Effector memory CD4-positive, alpha-beta T cell (primary cell): Measurements from ENCODE around the gene MYLIP.

Source experiments
- DNase-seq, 3 donors: peaks; one replicate each; pipeline ENCODE4 v3.0.0-alpha.2; 2020
- H3K27ac ChIP-seq: 2 replicates; pipeline ENCODE4 v1.7.0; 2013; ENCODE audit warnings: mild to moderate bottlenecking, low read length, moderate library complexity; ENCODE audit not compliant: insufficient read depth, poor library complexity, severe bottlenecking
- H3K27me3 ChIP-seq: replicated peaks from 2 replicates; pipeline ENCODE4 v1.7.0; 2013; ENCODE audit warnings: mild to moderate bottlenecking, low read length; ENCODE audit not compliant: insufficient read depth, control insufficient read depth, poor library complexity, severe bottlenecking
- H3K36me3 ChIP-seq: 2 replicates; pipeline ENCODE4 v1.7.0; 2013; ENCODE audit warnings: mild to moderate bottlenecking, low read length, moderate library complexity; ENCODE audit not compliant: control insufficient read depth, insufficient read depth
- H3K4me1 ChIP-seq: 2 replicates; pipeline ENCODE4 v1.7.0; 2013; ENCODE audit warnings: low read length, mild to moderate bottlenecking; ENCODE audit not compliant: control insufficient read depth, insufficient read depth, poor library complexity, severe bottlenecking
- H3K4me3 ChIP-seq: 2 replicates; pipeline ENCODE4 v1.7.0; 2013; ENCODE audit warnings: low read length, low read depth, mild to moderate bottlenecking; ENCODE audit not compliant: insufficient read depth, poor library complexity, severe bottlenecking
- H3K9me3 ChIP-seq: 2 replicates; pipeline ENCODE4 v1.7.0; 2013; ENCODE audit warnings: mild to moderate bottlenecking, low read length, moderate library complexity; ENCODE audit not compliant: control insufficient read depth

MYLIP gene

DNA sequence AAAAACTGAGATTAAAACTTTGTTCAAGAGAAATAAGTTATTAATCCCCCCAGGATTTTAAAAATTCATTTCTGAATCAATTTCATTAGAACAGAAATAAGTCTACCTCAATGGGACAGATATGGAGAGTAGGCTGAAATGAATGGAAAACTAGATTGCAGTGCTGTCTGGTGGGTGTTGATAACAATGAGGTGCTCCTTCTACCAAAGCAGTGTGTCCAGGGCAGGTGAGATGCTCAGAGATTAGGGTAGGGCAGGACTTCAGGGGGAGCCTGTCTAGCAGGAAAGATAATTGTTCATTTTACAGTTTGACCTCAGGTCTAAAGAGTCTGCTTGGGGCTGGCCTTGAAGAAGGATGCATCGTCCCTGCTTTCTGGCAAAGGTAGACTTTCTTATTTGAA lies 38.0 kb upstream of the MYLIP start:
- no peaks in the 10 kb centered on the region for H3K36me3 ChIP-seq
- no peaks in the 10 kb centered on the region for H3K4me1 ChIP-seq
- no peak overlapping the region for H3K4me3 ChIP-seq
- no peaks in the 10 kb centered on the region for H3K27me3 ChIP-seq
- no peaks in the 10 kb centered on the region for H3K9me3 ChIP-seq
- no peak for DNase-seq
- no peak overlapping the region for H3K27ac ChIP-seq

DNA sequence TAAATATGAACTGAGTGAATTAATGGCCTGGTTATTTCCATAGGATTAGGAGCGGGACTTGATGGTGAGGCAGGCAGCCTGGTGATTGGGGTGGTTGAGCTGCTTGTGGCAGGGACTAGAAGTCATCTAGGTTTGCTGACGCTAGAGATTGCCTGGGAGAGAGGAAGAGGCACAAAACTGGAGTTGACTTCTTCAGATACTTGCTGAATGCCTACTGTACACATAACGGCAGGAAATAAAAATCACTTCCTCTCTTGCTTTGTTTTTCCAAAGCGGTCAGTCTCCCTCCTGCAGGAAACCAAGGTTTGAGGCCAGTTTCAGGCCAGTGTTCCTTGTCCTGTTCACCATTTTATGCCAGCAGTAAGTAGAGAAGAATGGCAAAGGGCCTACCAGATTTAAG lies 36.7 kb upstream of the MYLIP start:
- H3K9me3 ChIP-seq = no peaks in the 10 kb centered on the region
- no peak for DNase-seq
- H3K4me1 ChIP-seq = no peaks in the 10 kb centered on the region
- H3K27ac ChIP-seq = no peak overlapping the region
- no peaks in the 10 kb centered on the region for H3K36me3 ChIP-seq
- H3K4me3 ChIP-seq = no peak overlapping the region
- H3K27me3 ChIP-seq = no peaks in the 10 kb centered on the region

DNA sequence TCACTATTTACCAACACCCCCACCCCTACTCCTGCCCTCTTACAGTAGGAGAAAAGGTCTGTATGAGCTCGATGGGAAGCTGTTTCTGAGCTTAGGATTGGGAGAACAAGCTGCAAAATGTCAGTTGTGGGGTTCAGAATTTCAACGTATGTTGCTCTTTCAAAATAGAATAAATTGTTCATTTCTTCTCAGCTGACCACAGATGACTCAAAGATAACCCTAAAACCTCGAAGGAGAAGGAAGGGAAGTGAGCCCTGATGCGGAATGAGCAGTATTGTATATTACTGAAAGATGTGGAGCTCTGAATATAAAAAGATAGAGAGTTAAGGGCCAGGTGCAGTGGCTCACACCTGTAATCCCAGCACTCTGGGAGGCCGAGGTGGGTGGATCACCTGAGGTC lies 35.9 kb upstream of the MYLIP start:
- H3K4me1 ChIP-seq = no peaks in the 10 kb centered on the region
- H3K27me3 ChIP-seq = no peaks in the 10 kb centered on the region
- no peaks in the 10 kb centered on the region for H3K9me3 ChIP-seq
- H3K27ac ChIP-seq = no peak overlapping the region
- DNase-seq = no peak
- H3K4me3 ChIP-seq = no peak overlapping the region
- no peaks in the 10 kb centered on the region for H3K36me3 ChIP-seq

DNA sequence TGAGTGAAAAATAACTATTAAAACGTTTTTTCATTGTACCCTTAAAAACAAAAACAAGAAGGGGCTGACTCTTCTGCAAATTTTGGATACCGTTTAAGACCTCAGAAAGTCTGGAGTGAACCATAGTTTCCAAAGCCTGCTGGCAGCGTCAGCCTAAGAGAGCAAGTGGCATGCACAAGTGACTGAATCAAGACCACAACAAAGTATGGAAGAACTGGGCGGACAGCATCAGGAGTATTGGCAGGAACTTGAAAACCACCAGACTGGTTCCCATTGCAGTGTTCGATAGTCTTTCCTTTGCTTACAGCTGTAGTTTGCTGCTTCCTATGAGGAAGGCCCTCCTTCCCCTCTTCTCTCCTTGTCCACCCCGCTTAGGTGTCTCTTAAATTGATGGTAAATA lies 33.7 kb upstream of the MYLIP start:
- Histone ChIP-seq H3K9me3 (no peaks in the 10 kb centered on the region), H3K27me3 (no peaks in the 10 kb centered on the region), H3K4me1 (no peaks in the 10 kb centered on the region), H3K27ac (no peak overlapping the region), H3K36me3 (no peaks in the 10 kb centered on the region), H3K4me3 (no peak overlapping the region)
- no peak for DNase-seq

DNA sequence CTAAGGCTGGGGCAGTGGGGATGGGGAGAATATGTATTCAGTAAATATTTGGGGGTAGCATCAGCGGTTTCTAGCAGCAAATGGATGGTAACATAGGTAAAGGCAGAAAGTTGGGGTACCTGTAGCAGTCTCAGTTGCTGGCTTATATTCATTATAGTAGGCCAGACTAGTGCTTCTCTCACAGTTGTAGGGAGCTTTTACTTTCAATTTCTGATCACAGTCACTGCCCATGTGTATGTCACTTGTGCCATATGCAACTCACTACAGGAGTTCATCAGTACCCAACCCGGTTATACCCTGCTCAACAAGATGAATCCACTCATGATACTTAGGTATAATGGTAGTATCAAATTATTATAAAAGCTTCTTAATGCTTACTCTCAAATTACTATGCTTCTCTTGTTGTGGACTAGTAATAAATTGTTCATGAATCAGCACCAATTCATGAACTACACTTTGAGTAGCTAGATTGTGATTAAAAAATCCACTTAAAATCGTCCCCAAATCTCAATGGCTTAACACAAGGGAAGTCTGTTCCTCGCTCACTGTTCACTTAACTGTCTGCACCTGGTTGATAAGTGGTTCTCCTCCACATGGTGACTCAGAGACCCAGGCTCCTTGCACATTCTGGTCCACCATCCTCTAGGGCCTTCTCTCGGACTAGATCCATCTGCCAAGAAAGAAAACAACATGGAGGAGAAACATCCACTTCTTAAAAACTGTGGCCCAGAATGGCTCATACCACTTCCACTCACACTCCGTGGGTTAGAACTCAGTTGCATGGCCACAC lies 31.3 kb upstream of the MYLIP start:
- Histone ChIP-seq H3K27me3 (no peaks in the 10 kb centered on the region), H3K9me3 (no peaks in the 10 kb centered on the region), H3K36me3 (no peaks in the 10 kb centered on the region), H3K27ac (no peak overlapping the region), H3K4me1 (no peaks in the 10 kb centered on the region), H3K4me3 (no peak overlapping the region)
- no peak for DNase-seq

DNA sequence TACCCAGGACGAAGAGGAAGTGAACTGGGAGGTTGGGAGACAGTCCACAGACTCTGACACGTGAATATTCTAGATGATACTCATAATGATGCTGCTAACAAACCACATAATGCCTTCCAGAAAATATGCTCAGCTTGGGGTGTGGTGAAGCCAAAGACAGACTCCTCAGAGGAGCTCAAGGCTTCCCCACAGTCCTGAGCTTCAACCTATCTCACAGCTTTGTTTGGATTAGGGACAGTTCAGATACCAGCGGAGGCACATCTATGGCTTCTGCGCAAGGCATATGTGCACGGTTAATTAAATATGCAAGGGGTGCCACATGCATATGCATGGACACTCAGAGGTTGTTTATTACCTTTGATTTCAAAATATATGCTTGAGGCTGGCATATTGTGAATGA lies 30.7 kb upstream of the MYLIP start:
- H3K4me3 ChIP-seq = no peak overlapping the region
- no peaks in the 10 kb centered on the region for H3K4me1 ChIP-seq
- H3K27ac ChIP-seq = no peak overlapping the region
- DNase-seq = no peak
- no peaks in the 10 kb centered on the region for H3K36me3 ChIP-seq
- H3K27me3 ChIP-seq = no peaks in the 10 kb centered on the region
- no peaks in the 10 kb centered on the region for H3K9me3 ChIP-seq

DNA sequence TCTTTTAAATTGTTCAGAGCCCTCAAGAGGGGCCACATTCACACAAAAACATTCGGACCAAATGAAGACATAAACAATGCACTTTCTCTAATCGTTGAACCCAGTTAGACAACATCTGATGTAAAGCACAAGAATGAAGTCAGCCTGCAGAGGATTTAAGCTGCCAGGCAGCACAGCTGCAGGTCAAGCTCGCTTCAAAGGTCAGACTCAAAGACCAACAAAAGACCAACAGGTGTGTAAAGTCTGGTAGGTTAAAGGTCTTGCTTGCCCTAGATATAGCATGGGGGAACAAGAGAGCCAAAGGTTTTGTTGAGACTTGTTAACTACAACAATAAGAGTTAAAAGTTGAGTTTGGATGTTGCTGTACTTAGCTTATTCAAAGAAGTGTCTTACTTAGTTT lies 26.7 kb upstream of the MYLIP start:
- no peaks in the 10 kb centered on the region for H3K4me1 ChIP-seq
- DNase-seq = no peak
- no peaks in the 10 kb centered on the region for H3K27me3 ChIP-seq
- no peaks in the 10 kb centered on the region for H3K9me3 ChIP-seq
- no peak overlapping the region for H3K27ac ChIP-seq
- H3K4me3 ChIP-seq = no peak overlapping the region
- H3K36me3 ChIP-seq = no peaks in the 10 kb centered on the region

DNA sequence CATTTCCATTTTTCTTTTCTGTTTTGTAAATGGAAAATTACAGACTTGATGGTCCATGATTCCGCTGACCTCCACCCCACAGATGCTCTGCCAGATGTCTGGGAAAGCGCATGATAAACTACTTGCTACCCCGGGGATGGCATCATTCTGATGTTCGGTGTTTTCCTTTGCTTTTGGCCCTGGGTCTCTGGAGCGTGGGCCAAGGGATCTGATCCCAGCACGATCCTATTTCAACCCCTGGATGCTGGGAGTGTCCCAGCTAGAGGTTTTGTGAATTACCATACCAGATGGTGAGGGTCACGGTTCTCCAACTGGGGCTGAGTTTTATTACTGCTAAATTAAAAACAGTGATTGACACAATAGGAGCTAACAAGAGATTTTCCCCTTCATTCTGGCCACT lies 25.2 kb upstream of the MYLIP start:
- DNase-seq = no peak
- no peaks in the 10 kb centered on the region for H3K9me3 ChIP-seq

DNA sequence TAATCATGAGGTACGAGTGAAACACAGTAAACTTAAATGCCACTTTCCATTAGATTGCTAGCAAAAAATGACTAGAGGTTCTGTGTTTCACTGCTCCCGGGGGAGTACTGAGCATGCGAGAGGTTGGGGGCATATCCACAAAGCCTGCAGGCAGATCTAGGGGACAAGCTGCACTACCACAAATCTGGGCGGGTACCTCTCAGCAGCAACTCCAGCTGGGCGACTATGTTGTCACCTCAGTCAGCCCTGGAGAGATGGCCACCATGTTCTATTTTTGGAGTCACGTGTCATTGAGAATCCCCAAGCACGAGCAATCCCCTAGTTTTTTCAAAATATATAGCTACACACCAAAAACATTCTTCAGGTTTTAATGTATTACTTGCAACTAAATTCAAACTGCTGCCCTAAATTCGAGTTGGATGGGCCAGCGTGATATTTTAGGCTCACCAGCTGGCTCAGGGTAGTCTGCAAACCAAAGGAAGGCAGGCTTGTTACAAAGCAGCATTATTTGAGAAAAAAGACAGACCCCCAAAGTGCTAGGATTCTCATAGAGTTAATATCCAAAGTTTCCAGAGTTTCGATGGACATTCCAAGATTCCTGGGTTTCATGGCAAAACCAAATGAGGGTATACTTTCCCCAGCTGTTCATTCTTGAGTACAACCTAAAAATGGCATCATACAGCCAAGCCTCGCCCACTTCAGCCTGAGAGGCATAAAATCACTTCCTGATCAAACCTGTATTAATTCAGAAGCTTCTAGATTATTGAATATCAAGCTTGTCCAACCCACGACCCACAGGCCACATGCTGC lies 24.1 kb upstream of the MYLIP start:
- no peak overlapping the region for H3K27ac ChIP-seq
- H3K4me1 ChIP-seq = no peaks in the 10 kb centered on the region
- no peak for DNase-seq
- H3K36me3 ChIP-seq = no peaks in the 10 kb centered on the region
- H3K9me3 ChIP-seq = no peaks in the 10 kb centered on the region
- no peak overlapping the region for H3K4me3 ChIP-seq
- H3K27me3 ChIP-seq = no peaks in the 10 kb centered on the region

More for the DNA sequence above, 25.2 kb upstream of the MYLIP start:
- H3K4me1 ChIP-seq = no peaks in the 10 kb centered on the region
- H3K27ac ChIP-seq = no peak overlapping the region
- H3K36me3 ChIP-seq = no peaks in the 10 kb centered on the region
- H3K4me3 ChIP-seq = no peak overlapping the region
- no peaks in the 10 kb centered on the region for H3K27me3 ChIP-seq

DNA sequence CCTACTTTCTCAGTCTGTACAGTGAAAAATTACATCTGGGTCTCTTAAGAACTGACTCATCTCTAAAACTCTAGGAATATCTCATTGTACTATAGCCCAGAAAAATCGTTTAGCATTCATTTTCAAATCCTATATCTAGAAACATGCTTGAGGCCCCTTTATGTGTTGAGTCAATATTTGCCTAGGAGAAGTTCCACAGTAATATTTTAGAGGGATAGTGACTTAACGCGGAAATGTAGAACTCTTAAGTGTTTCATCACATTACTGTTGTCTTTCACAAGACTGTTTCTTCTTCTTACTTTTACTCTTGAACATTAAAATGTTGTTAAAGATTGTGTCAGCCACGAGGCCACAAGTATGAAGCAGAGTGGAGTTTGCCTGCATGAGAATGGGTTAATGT lies 23.0 kb upstream of the MYLIP start:
- Histone ChIP-seq H3K9me3 (no peaks in the 10 kb centered on the region), H3K27me3 (no peaks in the 10 kb centered on the region), H3K27ac (no peak overlapping the region), H3K36me3 (no peaks in the 10 kb centered on the region), H3K4me1 (no peaks in the 10 kb centered on the region), H3K4me3 (no peak overlapping the region)
- DNase-seq = no peak
